ENCODE data around the gene TMEM233. TPM values are rescaled to one million over a fixed set of nuclear protein-coding genes. Genes with fewer than 3 reads are reported as not detected.

Gene TMEM233
- total RNA-seq, 2 experiments from 2014 or later, result not detected

DNA sequence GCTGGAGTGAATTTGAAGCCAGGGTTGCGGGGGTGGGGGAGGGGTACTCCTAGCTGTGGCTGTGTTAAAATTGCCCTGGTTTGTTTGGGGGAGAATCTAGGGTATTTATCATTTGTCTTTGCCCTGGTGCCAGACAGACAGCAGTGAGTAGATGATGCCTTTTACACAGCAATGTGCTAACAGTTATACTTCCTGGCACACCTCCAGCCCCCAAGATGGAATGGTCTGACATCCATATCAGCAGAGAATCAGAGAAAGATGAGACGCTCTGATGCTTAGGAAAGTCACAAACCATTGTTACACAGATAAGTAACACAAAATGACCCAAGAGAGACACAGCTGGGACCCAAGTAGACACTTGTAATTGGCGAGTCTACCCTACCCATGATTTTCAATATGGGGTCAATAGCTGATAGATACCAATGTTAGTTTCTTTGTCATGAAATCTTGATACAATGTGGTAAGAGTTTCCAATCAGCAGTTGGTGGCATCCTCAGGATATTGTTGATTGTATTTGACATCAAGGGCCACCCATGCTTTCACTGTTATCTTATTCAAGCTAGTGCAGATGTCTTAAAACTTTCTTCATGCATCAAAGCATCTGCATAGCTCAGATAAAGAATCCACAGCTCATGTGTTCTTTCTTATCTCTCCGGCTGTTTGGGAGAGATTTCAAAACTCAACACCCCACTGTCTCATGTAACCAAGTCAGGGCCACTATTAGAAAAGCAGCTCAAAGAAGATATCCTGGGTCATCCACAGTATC, 71.8 kb downstream of the TMEM233 start:
- Mint-ChIP-seq H3K36me3 (peaks cover 11% of the 10 kb centered on the region), H3K27ac (no peak overlapping the region), H3K27me3 (no peaks in the 10 kb centered on the region), H3K4me1 (ENCODE audit: low read depth) (peaks cover 25% of the 10 kb centered on the region), H3K4me3 (no peak overlapping the region), H3K9me3 (no peaks in the 10 kb centered on the region)
- POLR2A ChIA-PET, result no interaction called here
- intact Hi-C loops (cut with micrococcal nuclease), result loop anchor here (5.0 to 10.0 kb wide), 3 partner anchors 212 to 1291 kb away; partner anchors contain the start of genes CIT, SUDS3 and TAOK3
- CTCF ChIA-PET, result interaction anchor here (0.8 to 1.3 kb wide), 3 partner anchors 17 to 237 kb away, joined by 3 to 4 read pairs (median 3); no protein-coding TSS in a partner anchor
- DNase-seq, result no peak

DNA sequence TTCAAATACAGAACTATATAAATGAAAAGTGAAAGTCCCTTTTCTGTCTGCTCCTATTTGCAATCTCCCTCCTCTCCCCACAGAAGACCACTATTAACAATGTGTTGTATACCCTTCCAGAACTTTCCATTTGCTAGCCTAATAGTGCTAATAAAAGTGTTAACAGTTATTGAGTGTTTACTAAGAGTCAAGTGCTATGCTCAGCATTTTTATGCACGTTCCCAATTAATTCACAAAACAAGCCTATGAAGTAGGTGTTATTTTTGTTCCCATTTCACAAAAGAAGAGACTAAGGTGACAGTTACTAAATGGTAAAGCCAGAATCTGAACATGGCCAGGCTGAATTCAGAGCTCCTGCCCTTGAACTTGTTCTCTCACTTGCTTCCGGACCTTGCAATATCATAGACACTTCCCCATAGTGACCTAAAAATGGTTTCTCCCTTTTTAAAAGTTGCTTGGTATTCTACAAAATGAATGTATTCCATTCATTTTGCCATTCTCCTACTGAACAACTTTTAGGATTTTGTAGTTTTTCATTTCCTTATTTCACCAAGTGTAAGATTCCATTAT, 72.7 kb downstream of the TMEM233 start:
- no peak for DNase-seq
- Mint-ChIP-seq H3K4me1 (ENCODE audit: low read depth) (peaks cover 35% of the 10 kb centered on the region), H3K9me3 (no peaks in the 10 kb centered on the region), H3K27ac (no peak overlapping the region), H3K4me3 (peak overlapping the region; percentile 33), H3K36me3 (peaks cover 18% of the 10 kb centered on the region), H3K27me3 (no peaks in the 10 kb centered on the region)
- intact Hi-C loops (cut with micrococcal nuclease), result loop anchor here (2.0 to 10.0 kb wide), 4 partner anchors 211 to 1292 kb away; partner anchors contain the start of genes BICDL1, CIT, SUDS3 and TAOK3
- ChIA-PET CTCF (interaction anchor here (1.0 to 1.3 kb wide), 2 partner anchors 13 to 222 kb away, joined by 3 to 4 read pairs; no protein-coding TSS in a partner anchor), POLR2A (no interaction called here)

DNA sequence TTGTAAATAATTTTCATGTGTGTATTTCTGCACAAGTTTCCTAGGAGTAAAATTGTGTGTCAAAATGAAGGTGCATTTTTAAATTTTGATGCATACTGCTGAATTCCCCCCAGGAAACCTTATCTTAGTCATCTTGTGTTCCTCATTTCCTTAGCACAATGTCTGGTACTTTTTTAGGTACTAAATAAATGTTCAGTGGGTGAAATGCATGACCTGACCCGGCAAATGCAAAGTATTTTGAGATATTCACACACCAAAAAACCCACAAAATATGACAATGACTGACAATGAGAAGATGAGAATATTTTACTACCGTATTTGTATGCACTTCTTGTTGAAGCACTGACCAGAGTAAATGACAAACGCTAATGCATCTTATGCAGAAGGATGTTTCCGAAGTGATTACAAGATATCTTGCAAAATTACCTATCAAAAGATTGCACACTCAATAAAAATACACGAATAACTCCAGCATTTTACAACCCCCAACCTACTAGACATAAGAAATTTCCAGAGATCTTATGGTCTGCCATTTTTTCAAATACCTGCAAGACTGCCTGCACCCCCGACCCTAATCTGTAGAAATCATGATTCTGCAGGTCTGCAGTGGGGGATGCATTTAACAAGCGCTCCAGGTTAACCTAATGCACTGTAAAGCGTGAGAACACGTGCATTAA, 73.5 kb downstream of the TMEM233 start:
- Mint-ChIP-seq H3K4me3 (peak overlapping the region; percentile 82), H3K9me3 (no peaks in the 10 kb centered on the region), H3K36me3 (peaks cover 24% of the 10 kb centered on the region), H3K27me3 (no peaks in the 10 kb centered on the region), H3K27ac (peak overlapping the region; percentile 88), H3K4me1 (ENCODE audit: low read depth) (peaks cover 41% of the 10 kb centered on the region)
- ChIA-PET CTCF (interaction anchor here (0.8 to 2.1 kb wide), 10 partner anchors 8 to 322 kb away, joined by 3 to 8 read pairs (median 4); partner anchors contain the start of gene BICDL1), POLR2A (interaction anchor here (1.2 to 1.6 kb wide), 2 partner anchors 10 to 323 kb away, joined by 3 to 4 read pairs; no protein-coding TSS in a partner anchor)
- no peak for DNase-seq
- intact Hi-C loops (cut with micrococcal nuclease), result loop anchor here (1.0 to 10.0 kb wide), 5 partner anchors 210 to 1292 kb away; partner anchors contain the start of genes BICDL1, CIT, SUDS3 and TAOK3

DNA sequence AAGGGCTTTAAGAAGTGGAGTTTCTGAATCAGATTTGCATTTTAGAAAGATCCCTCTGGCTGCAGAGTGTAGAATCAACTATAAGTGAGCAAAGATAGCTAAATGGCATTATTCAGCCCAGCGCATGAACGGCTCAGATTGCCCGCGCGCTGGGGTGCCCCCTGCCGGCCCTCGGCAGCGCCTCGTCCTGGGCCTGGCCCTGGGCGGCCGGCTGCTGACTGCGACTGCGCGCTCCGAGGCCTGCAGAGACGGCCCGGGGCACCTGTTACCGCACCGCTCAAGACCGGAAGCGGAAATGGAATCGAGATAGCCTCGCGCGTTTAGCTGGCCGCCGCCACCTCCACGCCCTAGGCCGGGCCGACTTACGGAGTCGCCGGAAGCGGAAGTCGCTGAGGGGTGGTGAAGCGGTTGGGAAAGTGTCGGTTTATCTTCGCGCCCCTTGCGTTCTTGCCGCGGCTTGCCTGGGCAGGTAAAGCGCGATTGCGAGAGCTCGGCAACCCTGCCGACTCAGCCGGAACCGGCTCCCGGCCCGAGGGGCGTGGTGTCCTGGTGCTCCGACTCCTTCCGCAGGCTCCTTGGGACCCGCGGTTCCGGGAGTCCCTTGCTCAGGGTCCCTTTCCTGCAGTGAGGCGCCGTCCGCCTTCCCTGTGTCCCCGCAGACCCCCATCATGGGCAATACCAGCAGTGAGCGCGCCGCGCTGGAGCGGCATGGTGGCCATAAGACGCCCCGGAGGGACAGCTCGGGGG, 74.2 kb downstream of the TMEM233 start, which contains the start of gene PRKAB1:
Gene PRKAB1 (plus strand): TSS at position 557 of the 747 bp plus-strand sequence. CDS start 112 bp downstream, at position 669.
- no peaks in the 10 kb centered on the region for H3K27me3 Mint-ChIP-seq
- peaks cover 32% of the 10 kb centered on the region for H3K36me3 Mint-ChIP-seq
- H3K27ac Mint-ChIP-seq, result peak within 1 kb of the TSS; percentile 88
- peak within 1 kb of the TSS; percentile 82 for H3K4me3 Mint-ChIP-seq
- ChIA-PET POLR2A (interaction anchor here (1.2 to 2.3 kb wide), 3 partner anchors 10 to 323 kb away, joined by 3 to 7 read pairs (median 4); no protein-coding TSS in a partner anchor), CTCF (interaction anchor here (0.6 to 2.1 kb wide), 12 partner anchors 9 to 1291 kb away, joined by 3 to 8 read pairs (median 4); partner anchors contain the start of genes BICDL1 and SUDS3)
- H3K4me1 Mint-ChIP-seq (ENCODE audit: low read depth), result peaks cover 48% of the 10 kb centered on the region
- H3K9me3 Mint-ChIP-seq, result no peaks in the 10 kb centered on the region
- peak; percentile 98 for DNase-seq
- intact Hi-C loops (cut with micrococcal nuclease), result loop anchor here (1.0 to 10.0 kb wide), 5 partner anchors 210 to 1293 kb away; partner anchors contain the start of genes BICDL1, CIT, SUDS3 and TAOK3

DNA sequence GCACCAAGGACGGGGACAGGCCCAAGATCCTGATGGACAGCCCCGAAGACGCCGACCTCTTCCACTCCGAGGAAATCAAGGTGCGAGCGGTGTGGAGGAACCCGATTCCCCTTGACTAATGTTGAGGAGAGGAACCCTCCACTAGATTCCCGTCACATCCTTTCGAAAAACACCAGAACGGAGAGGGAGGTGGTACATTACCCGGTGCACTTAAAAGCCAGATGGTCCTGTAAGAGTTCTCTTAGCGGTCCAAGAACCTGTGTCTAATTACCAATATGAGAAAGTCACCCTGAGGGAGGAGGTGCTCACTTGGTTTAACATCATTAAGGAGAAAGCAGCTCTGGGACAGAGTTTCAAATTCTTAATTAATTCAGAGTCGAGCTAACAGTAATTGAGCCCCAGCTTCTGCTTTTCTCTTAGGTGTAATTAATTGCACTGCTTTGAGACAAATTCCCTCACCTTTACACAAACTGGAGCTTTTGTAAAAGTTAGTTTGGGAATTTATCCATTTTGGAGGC, 74.8 kb downstream of the TMEM233 start:
- intact Hi-C loops (cut with micrococcal nuclease), result loop anchor here (5.0 to 10.0 kb wide), 3 partner anchors 209 to 1294 kb away; partner anchors contain the start of genes CIT, SUDS3 and TAOK3
- Mint-ChIP-seq H3K27me3 (no peaks in the 10 kb centered on the region), H3K4me1 (ENCODE audit: low read depth) (peaks cover 54% of the 10 kb centered on the region), H3K9me3 (no peaks in the 10 kb centered on the region), H3K4me3 (peak overlapping the region; percentile 82), H3K36me3 (peaks cover 38% of the 10 kb centered on the region), H3K27ac (peak overlapping the region; percentile 88)
- POLR2A ChIA-PET, result interaction anchor here (1.2 to 2.3 kb wide), 3 partner anchors 9 to 322 kb away, joined by 3 to 7 read pairs (median 4); no protein-coding TSS in a partner anchor
- CTCF ChIA-PET, result interaction anchor here (0.6 to 2.1 kb wide), 11 partner anchors 8 to 1292 kb away, joined by 3 to 8 read pairs (median 3); partner anchors contain the start of genes BICDL1 and SUDS3
- DNase-seq, result no peak

DNA sequence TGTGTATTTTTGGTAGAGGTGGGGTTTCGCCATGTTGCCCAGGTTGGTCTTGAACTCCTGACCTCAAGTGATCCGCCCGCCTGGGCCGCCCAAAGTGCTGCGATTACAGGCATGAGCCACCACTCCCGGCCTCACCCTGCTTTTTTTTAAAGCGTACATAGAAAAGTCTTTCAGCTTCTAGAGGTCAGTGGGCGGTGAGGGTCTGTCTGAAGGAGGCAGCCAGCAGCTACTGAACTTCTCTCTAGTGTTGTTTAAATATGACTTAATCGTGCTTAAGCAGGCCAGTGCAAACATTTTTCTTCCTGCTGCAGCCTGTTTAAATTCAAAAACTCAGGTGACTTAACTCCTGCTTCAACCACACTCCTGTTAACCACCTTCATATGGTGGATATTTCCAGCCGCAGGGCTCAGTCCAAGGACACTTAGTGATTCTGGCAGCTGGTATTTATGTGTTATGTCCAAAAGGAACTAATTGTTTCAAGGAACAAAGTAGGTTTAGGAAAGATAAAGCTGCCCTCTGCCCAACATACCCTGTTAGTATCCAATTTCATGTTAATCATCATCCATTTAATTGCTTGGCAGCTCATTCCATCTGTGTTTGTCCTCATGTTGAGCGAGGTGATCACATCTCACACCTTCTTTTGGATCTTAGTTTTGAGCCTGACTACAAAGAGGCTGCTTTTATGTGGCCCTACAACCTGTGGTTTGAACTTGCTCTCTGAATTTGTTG, 76.3 kb downstream of the TMEM233 start:
- H3K4me1 Mint-ChIP-seq (ENCODE audit: low read depth), result peaks cover 70% of the 10 kb centered on the region
- no peak for DNase-seq
- intact Hi-C loops (cut with micrococcal nuclease), result loop anchor here (5.0 to 10.0 kb wide), 5 partner anchors 207 to 1635 kb away; partner anchors contain the start of genes CIT, SUDS3 and TAOK3
- H3K4me3 Mint-ChIP-seq, result peak overlapping the region; percentile 37
- CTCF ChIA-PET, result interaction anchor here (0.9 to 1.5 kb wide), 3 partner anchors 12 to 111 kb away, joined by 3 to 4 read pairs (median 3); no protein-coding TSS in a partner anchor
- H3K27me3 Mint-ChIP-seq, result no peaks in the 10 kb centered on the region
- peaks cover 52% of the 10 kb centered on the region for H3K36me3 Mint-ChIP-seq
- H3K9me3 Mint-ChIP-seq, result no peaks in the 10 kb centered on the region
- POLR2A ChIA-PET, result interaction anchor here (0.9 to 2.3 kb wide), 2 partner anchors 9 to 12 kb away, joined by 3 to 7 read pairs; no protein-coding TSS in a partner anchor
- H3K27ac Mint-ChIP-seq, result peak overlapping the region; percentile 71

DNA sequence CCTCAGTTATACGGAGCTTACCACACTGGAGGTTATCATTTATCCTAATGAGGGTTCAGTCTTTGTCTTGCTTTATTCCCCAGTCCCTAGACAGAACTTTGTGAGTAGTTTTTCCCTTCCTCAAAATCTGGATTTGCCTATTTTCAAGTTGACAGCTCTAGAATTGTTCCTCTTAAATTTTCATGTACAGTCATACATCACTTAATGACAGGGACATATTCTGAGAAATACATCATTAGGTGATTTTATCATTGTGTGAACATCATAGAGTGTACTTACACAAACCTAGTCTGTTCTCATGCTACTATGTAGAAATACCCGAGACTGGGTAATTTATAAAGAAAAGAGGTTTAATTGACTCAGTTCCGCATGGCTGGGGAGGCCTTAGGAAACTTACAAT, 77.5 kb downstream of the TMEM233 start:
- no peaks in the 10 kb centered on the region for H3K9me3 Mint-ChIP-seq
- peak overlapping the region; percentile 71 for H3K27ac Mint-ChIP-seq
- H3K4me3 Mint-ChIP-seq, result no peak overlapping the region
- ChIA-PET CTCF (interaction anchor here (0.9 to 1.5 kb wide), 3 partner anchors 11 to 110 kb away, joined by 3 to 4 read pairs (median 3); no protein-coding TSS in a partner anchor), POLR2A (no interaction called here)
- H3K36me3 Mint-ChIP-seq, result peaks cover 63% of the 10 kb centered on the region
- intact Hi-C loops (cut with micrococcal nuclease), result loop anchor here (5.0 to 10.0 kb wide), 2 partner anchors 346 to 1636 kb away; no protein-coding TSS in a partner anchor
- peaks cover 74% of the 10 kb centered on the region for H3K4me1 Mint-ChIP-seq (ENCODE audit: low read depth)
- no peak for DNase-seq
- H3K27me3 Mint-ChIP-seq, result no peaks in the 10 kb centered on the region

DNA sequence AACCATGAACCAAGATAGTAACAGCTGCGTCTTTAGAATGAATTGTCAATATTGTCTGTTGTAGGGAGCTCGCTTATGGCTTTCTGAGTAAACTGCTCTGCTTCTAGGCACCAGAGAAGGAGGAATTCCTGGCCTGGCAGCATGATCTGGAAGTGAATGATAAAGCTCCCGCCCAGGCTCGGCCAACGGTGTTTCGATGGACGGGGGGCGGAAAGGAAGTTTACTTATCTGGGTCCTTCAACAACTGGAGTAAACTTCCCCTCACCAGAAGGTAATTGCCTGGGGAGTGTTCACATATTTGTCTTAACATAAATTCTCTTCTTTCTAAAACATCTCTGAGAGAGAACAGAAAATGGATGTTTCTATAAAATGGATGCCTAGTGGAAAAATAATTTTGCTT, 78.6 kb downstream of the TMEM233 start:
- Mint-ChIP-seq H3K27ac (peak overlapping the region; percentile 92), H3K36me3 (peaks cover 74% of the 10 kb centered on the region), H3K4me3 (no peak overlapping the region), H3K27me3 (no peaks in the 10 kb centered on the region), H3K9me3 (no peaks in the 10 kb centered on the region), H3K4me1 (ENCODE audit: low read depth) (peaks cover 62% of the 10 kb centered on the region)
- intact Hi-C loops (cut with micrococcal nuclease), result loop anchor here (5.0 to 10.0 kb wide), 2 partner anchors 345 to 1637 kb away; no protein-coding TSS in a partner anchor
- ChIA-PET CTCF (interaction anchor here (1.2 kb wide), 1 partner anchor 21 kb away, joined by 3 read pairs; no protein-coding TSS in a partner anchor), POLR2A (interaction anchor here (0.7 kb wide), 1 partner anchor 10 kb away, joined by 3 read pairs; no protein-coding TSS in a partner anchor)
- DNase-seq, result no peak

DNA sequence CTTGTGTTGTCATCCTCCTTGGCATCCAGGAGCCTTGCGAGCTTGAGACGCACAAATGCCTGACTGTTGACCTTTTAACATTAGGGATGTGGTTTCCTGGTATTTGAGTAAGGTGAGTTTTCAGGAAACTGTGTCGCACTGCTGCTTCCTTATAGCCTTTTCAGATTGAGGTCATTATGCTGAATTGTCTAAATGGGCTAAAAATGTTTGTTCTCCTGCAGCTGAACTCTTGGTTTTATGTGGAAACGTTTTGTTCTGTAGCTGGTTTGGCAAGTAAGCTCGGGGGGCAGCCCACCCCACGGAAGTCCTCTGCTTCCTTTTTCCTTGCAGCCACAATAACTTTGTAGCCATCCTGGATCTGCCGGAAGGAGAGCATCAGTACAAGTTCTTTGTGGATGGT, 80.1 kb downstream of the TMEM233 start:
- ChIA-PET POLR2A (no interaction called here), CTCF (interaction anchor here (1.2 to 1.4 kb wide), 2 partner anchors 230 to 1298 kb away, joined by 3 to 4 read pairs; partner anchors contain the start of gene SUDS3)
- Mint-ChIP-seq H3K36me3 (peaks cover 73% of the 10 kb centered on the region), H3K9me3 (no peaks in the 10 kb centered on the region), H3K4me3 (no peak overlapping the region), H3K4me1 (ENCODE audit: low read depth) (peaks cover 59% of the 10 kb centered on the region), H3K27me3 (no peaks in the 10 kb centered on the region), H3K27ac (peak overlapping the region; percentile 92)
- intact Hi-C loops (cut with micrococcal nuclease), result loop anchor here (5.0 to 10.0 kb wide), 2 partner anchors 344 to 1639 kb away; no protein-coding TSS in a partner anchor
- DNase-seq, result peak; percentile 36
